ENCODE results near the gene NPHP4. TPM values are rescaled to one million over a fixed set of nuclear protein-coding genes. Genes with fewer than 3 reads are reported as not detected.

NPHP4 gene
- total RNA-seq, 2 experiments from 2014 or later: 11.4 to 12.6 TPM

DNA sequence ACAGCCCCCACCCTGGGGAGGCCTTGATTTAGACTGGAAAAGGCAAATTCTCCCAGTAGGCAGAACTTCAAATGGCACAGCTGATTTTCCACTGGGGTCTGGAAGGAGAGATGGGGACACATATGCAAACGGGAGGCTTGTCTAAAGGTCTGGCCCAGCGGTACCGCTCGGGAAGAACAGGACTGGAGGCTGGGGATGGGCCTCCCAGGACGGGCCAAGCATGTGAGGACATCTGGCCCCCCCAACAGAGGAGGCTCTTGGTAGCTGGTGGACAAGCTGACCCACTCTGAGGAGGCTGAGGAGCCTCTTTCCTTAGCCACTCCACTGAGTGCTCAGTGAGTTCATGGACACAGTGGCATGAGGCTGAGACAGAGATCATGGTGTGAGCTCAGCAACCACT lies 170.0 kb downstream of the NPHP4 start:
- Mint-ChIP-seq H3K36me3 (no peaks in the 10 kb centered on the region), H3K4me1 (no peaks in the 10 kb centered on the region), H3K27ac (no peak overlapping the region), H3K27me3 (peaks cover 27% of the 10 kb centered on the region), H3K9me3 (peaks cover 1% of the 10 kb centered on the region), H3K4me3 (no peak overlapping the region)
- DNase-seq: no peak

DNA sequence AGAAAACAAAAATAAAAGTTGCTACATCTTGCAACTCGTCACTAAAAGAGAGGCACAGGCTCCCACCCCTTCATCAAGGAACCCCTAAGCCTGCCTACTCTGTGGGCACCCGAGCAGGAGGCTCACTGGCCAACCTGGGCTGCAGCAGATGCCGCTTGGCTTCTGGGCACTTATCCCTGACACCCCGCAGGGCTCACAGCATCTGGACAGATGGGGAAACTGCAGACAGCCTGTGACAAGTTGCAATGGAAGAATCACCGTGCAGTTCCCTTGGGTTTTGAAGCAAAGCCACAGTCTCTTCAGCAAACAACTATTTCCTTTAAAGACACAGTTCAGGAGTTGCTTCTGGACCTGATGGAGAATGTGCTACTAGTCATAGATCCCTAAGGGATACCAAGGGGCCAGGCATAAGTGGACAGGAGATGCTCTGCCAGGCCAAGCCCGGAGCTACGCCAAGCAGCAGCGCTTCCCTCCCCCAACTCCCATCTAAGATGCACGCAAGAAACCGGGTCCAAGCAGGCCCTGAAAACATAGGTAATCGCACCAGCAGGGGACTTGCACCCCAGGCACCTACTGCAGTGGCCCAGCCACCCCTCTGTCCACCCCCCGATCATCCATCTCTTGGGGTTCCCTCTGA lies 170.6 kb downstream of the NPHP4 start:
- H3K36me3 Mint-ChIP-seq: no peaks in the 10 kb centered on the region
- H3K4me1 Mint-ChIP-seq: no peaks in the 10 kb centered on the region
- DNase-seq: no peak
- peaks cover 31% of the 10 kb centered on the region for H3K27me3 Mint-ChIP-seq
- peaks cover 1% of the 10 kb centered on the region for H3K9me3 Mint-ChIP-seq
- H3K4me3 Mint-ChIP-seq: no peak overlapping the region
- no peak overlapping the region for H3K27ac Mint-ChIP-seq

DNA sequence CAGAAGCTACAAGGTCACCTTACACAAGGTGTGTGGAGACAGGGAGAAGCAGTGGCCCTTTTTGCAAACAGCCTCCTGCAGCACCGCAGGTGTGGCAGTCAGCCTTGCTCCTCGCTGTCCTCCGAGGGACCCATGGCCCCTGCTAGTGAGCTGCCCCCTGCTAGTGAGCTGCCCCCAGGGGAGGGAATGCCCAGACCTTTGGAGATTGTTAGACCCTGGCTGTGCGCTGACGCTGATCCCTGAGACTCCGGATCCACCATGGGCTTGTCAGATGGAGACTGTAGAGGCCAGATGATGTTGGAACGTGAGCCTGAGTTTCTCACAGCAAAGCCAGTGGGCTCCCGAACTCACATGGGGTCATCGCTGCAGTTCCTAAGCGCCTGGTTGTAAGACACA lies 172.2 kb downstream of the NPHP4 start:
- Mint-ChIP-seq H3K36me3 (no peaks in the 10 kb centered on the region), H3K27ac (no peak overlapping the region), H3K4me1 (no peaks in the 10 kb centered on the region), H3K27me3 (peaks cover 44% of the 10 kb centered on the region), H3K9me3 (peaks cover under 1% of the 10 kb centered on the region), H3K4me3 (no peak overlapping the region)
- DNase-seq: no peak

DNA sequence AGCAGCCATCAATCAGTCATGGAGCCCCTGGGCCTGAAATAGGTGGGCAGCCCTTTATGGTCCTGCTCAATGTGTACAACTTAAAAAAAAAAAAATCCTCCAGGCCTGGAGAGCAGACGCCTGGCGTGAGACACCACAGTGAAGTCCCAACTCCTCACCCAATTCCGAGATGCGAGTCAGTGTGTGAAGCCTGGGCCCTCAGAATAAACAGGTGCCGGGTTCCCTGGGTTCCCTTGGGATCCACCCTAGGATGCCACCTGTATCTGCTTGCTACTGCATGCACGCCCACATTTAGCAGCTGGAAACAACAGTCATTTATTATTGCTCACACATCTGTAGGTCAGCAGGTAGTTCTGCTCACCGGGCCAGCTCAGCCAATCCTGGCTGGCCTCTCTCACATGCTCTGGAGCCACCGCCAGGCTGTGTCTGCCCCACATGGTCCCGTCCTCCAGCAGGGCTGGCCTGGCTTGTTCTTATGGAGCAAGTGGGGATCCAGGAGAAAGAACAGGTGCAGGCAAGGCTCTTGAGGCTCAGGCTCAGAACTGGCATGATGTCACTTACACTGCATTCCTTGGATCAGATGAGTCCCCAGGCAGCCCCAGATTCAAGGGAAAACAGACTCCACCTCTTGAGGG lies 172.7 kb downstream of the NPHP4 start:
- no peaks in the 10 kb centered on the region for H3K36me3 Mint-ChIP-seq
- no peaks in the 10 kb centered on the region for H3K4me1 Mint-ChIP-seq
- H3K4me3 Mint-ChIP-seq: no peak overlapping the region
- H3K27me3 Mint-ChIP-seq: peaks cover 46% of the 10 kb centered on the region
- H3K9me3 Mint-ChIP-seq: no peaks in the 10 kb centered on the region
- DNase-seq: no peak
- H3K27ac Mint-ChIP-seq: no peak overlapping the region

DNA sequence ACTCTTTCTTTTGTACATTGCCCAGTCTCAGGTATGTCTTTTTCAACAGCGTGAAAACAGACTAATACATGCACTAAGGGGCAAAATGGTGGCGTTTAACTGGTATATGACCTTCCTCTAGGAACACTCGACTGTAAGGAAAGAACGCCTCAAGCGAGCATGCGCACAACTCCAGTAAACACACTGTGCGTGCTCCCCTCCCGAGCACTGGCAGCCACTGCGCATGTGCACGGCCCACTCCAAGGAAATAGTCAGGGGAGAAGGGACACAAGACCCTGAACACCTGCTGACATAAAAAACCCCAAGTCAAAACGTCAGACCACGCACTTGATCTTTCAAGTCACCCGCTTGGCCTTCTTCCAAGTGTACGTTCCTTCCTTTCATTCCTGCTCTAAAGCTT lies 173.5 kb downstream of the NPHP4 start:
- Mint-ChIP-seq H3K4me3 (no peak overlapping the region), H3K9me3 (no peaks in the 10 kb centered on the region), H3K4me1 (no peaks in the 10 kb centered on the region), H3K27me3 (peaks cover 47% of the 10 kb centered on the region), H3K36me3 (no peaks in the 10 kb centered on the region), H3K27ac (no peak overlapping the region)
- DNase-seq: no peak

DNA sequence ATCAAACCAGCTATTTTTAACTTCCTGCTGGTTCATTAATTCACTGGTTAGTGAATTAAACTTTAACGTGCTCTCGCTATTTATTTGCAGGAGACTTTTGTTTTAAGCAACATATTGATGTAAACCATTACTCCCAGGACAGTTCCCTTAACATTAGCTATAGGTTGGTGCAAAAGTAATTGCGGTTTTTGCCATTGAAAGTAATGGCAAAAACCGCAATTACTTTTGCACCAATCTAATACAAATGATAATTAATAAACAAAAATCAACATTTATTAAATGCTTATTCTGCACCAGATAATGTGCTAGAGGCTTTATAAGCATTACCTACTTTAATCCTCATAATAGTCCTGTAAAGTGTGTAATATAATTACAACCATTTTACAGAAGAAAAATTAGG lies 176.5 kb downstream of the NPHP4 start:
- H3K27ac Mint-ChIP-seq: no peak overlapping the region
- H3K27me3 Mint-ChIP-seq: peaks cover 39% of the 10 kb centered on the region
- no peak overlapping the region for H3K4me3 Mint-ChIP-seq

DNA sequence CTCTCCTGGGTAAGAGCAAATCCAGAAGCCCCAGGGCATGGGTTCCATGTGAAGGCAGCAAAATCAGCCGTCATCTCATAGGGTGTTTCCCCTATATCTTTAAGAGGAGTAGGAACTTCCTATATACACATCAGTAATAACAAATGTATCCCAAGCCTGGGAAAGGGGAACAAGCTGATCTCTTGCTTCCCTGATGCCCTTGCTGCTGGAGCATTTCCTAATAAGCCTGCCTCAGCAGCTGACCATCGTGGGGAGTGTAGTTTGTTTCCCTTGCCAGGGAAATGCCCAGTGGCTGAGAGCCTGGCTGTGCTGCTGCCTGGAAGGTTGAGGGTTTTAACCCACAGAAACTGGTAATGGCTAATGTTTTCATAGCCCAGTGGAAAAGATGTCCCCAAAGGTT lies 177.0 kb downstream of the NPHP4 start:
- H3K4me3 Mint-ChIP-seq: no peak overlapping the region
- no peaks in the 10 kb centered on the region for H3K36me3 Mint-ChIP-seq
- no peaks in the 10 kb centered on the region for H3K4me1 Mint-ChIP-seq
- peaks cover 36% of the 10 kb centered on the region for H3K27me3 Mint-ChIP-seq
- H3K9me3 Mint-ChIP-seq: no peaks in the 10 kb centered on the region
- no peak overlapping the region for H3K27ac Mint-ChIP-seq
- no peak for DNase-seq

More for the DNA sequence above, 176.5 kb downstream of the NPHP4 start:
- Mint-ChIP-seq H3K4me1 (no peaks in the 10 kb centered on the region), H3K9me3 (no peaks in the 10 kb centered on the region), H3K36me3 (no peaks in the 10 kb centered on the region)
- DNase-seq: no peak

DNA sequence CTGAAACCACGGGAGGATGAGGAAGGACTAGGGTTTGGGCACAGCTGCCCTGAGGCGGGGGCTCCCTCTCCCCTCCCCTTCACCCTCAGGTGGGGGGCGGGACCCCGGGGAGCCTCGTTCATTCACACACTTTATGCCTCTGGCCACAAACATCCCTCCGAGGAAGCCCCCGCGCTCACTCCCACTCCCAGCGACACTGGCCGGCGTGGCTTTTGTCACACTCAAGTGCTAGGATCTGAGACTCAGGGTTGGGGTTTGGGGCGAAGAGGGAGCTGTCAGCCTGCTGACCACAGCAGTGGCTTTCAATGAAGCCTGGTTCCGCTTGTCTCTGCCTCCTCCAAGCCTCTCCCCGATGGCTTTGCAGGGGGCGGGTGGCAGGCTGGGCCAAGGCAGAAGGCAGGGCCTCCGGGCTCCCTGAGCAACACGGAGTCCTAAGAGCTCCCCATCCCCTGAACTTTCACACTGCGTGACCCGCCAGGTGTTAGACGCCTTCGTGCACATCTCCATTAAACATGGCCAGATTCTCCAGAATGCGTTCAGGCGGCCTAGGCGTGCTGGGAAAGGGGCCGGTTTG lies 178.1 kb downstream of the NPHP4 start:
- no peaks in the 10 kb centered on the region for H3K9me3 Mint-ChIP-seq
- H3K27me3 Mint-ChIP-seq: peaks cover 36% of the 10 kb centered on the region
- no peak overlapping the region for H3K4me3 Mint-ChIP-seq
- H3K36me3 Mint-ChIP-seq: no peaks in the 10 kb centered on the region
- H3K27ac Mint-ChIP-seq: no peak overlapping the region
- DNase-seq: no peak
- H3K4me1 Mint-ChIP-seq: no peaks in the 10 kb centered on the region

DNA sequence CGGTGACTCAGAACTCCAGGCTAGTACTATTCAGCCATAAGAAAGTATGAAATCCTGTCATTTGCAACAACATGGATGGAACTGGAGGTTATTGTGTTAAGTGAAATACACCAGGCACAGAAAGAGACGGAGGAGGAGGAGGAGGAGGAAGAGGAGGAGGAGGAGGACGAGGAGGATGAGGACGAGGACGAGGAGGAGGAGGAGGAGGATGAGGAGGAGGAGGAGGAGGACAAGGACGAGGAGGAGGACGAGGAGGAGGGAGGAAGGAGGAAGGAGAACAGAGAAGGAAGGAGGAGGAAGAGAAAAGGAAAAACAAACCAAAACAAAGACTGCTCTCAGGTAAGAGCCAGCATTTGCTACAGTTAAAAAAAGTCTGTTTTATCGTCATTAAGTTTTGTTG lies 178.7 kb downstream of the NPHP4 start:
- Mint-ChIP-seq H3K27me3 (peaks cover 32% of the 10 kb centered on the region), H3K27ac (no peak overlapping the region), H3K9me3 (no peaks in the 10 kb centered on the region), H3K36me3 (no peaks in the 10 kb centered on the region), H3K4me3 (no peak overlapping the region), H3K4me1 (no peaks in the 10 kb centered on the region)
- no peak for DNase-seq

Other genes with a start within 250 kb of the NPHP4 start
- 100 to 1,000 TPM; 209 to 218 TPM for gene KCNAB2, start 53.5 kb upstream of the NPHP4 start, total RNA-seq
- under 1 TPM; 0.44 to 0.56 TPM for gene CHD5, start 187.9 kb upstream of the NPHP4 start, total RNA-seq
- 100 to 1,000 TPM; 481 to 486 TPM for gene RPL22, start 207.2 kb upstream of the NPHP4 start, total RNA-seq
- gene RNF207, start 213.7 kb upstream of the NPHP4 start, total RNA-seq: 1 to 10 TPM; 5.0 to 6.2 TPM
- gene ICMT, start 243.5 kb upstream of the NPHP4 start, total RNA-seq: 10 to 100 TPM; 57.4 to 58.1 TPM

Data from activated naive CD8-positive, alpha-beta T cell treated with anti-CD3 and anti-CD28 coated beads for 36 hours (primary cell).